OCI-LY7 (cell line): Measurements from ENCODE around the gene NDUFA12.

ENCODE experiments used
- CTCF ChIP-seq: fragments of 200-600 bp; sonication (generic); conservative IDR thresholded peaks from 2 replicates; pipeline ENCODE4 v1.5.1; 2014; ENCODE audit warnings: mild to moderate bottlenecking, antibody characterized with exemption, low read length, moderate library complexity, mixed read lengths
- EZH2phosphoT487 ChIP-seq: fragments of 200-600 bp; sonication (generic); IDR thresholded peaks from 2 replicates; pipeline ENCODE4 v1.6.1; 2018; ENCODE audit warnings: low read depth, borderline replicate concordance, mild to moderate bottlenecking, mixed run types, antibody characterized with exemption, low read length, moderate library complexity, mixed read lengths

GRCh38 chr12:94987801-94988200, 15.7 kb downstream of the NDUFA12 start:
- TF ChIP-seq CTCF (no peak), EZH2phosphoT487 (no peak)
